GM21390 (cell line): ENCODE measurements around the gene DPYD.

Experiments
- ATAC-seq: cut with Tn5 transposase; IDR thresholded peaks from one replicate; pipeline ENCODE4 v1.9.1; 2021; ENCODE audit not compliant: unreplicated experiment

DPYD gene

DNA sequence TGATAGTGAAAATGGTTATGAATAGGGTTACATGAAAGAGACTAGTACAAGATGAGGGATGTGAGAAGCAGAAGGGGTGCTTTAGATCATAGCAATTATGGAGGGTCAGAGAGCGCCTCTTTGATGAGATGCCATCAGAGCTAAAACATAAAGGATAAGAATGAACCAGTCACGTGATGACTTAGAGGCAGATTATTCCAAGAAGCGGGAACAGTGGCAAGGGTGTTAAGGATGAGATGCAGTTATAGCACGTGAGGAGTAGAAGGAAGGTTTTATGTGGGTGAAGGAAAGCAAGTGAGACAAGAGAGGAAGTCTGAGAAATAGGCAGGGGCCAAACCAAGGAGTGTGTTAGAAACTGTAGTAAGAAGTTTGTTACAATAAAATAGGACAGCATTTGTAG is 360.1 kb downstream of the DPYD start:
- no peak for ATAC-seq

DNA sequence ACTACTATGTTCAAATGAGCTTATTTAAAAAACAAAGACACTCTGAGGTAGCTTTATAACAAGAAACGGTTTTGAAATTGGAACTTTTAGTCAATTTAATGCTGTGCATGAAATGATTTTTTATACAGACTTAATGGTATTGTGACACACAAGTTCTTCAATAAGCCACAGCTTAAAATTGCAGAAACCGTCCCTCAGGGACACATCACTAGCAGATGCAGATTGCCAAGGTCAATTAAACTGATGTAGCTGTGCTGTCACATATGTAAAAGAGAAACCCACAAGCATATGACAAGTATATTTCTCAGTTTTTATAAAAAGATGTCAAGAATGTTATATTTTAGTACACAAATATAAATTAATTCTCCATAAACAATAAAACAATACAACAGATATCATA is 366.9 kb downstream of the DPYD start:
- ATAC-seq: no peak

- ATAC-seq: no peak
Measured at GRCh38 chr1:97551113-97551512, 369.7 kb downstream of the DPYD start.

DNA sequence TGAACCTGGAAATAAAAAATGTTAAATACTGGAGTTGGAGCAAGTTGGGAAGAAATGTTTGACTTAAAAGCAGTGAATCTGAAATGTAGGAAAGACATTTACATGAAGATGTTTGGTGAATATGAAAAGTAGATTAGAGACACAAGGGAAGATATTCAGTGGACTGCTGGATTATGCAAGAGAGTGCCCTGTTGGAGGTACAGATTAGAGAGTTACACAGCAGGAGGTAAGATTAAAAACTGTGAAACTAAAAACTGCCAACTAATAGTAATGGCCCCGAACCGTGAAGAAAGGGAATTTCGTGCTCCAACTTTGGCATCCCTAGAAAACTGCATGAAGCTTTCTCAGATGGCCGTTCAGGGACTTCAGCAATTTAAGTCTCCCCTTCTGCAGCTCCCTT is 375.4 kb downstream of the DPYD start:
- no peak for ATAC-seq

- ATAC-seq: no peak
Measured at GRCh38 chr1:97540346-97540888, 380.4 kb downstream of the DPYD start.

DNA sequence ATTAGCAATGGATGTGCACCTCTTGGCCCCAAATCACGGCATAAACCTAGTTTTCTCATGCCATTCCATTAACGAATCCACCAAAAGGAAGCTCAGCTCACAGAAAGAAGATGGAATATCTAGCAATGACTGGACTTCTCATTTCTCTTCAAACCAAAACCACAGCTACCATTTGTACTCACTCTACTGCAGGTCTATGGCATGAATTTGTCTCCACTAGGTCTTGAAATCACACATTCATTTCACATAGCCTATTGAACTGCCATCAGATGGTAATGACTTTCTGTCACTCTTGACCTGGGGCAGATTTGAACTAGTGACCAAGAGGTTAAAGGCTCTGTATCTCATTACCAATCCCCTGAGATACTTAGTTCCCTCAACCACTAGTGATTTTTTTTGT is 382.7 kb downstream of the DPYD start:
- no peak for ATAC-seq

DNA sequence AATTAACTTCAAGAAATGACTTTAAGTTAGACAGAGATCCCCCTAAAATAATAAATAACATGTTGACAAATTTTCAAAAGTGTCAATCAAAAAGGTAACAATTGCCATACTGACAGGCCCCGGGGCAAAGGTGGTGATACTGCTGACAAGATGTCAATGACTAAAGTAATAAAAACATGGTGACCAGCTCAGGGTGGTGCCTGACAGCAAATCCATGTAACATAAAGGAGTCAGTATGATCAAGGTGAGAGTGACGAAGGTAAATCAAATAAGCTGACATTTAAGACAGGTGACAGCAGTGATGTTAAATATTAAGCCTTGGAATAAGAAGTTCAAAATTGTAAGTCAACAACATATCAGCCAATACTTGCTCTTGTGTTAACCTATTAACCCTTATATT is 387.5 kb downstream of the DPYD start:
- ATAC-seq: no peak

DNA sequence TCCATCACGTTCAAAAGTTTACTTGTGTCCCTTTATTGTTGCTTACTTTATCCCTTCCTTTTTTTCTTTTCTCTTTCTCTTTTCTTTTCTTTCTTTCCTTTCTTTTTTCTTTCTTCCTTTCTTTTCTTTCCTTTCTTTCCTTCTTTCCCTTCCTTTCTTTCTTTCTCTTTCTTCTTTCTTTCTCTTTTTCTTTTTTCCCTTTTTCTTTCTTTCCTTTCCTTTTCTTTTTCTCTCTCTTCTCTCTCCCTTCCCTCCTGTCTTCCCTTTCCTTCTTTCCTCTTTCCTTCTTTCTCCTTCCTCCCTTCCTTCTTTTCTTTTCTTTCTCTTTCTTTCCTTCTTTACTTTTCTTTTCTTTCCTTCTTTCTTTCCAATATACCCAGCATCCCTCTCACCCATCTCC is 391.2 kb downstream of the DPYD start:
- no peak for ATAC-seq

DNA sequence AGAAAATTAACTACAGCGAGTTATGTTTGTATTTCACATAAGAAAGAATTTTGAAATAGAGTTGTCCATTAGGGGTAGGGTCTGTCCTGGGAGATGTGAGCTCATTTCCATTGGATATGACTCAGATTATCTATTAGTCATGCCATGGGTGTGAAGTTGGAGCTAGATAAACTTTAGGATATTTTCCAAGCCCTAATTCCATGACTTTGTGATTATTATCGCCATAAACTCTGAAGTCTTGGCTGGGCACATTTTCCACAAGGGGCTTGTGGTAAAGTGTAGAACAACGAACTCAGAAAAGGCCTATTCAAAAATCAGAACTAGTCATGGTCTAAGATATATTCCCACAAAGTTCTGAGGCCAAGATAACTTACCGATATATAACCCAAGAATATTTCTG is 396.6 kb downstream of the DPYD start:
- no peak for ATAC-seq

DNA sequence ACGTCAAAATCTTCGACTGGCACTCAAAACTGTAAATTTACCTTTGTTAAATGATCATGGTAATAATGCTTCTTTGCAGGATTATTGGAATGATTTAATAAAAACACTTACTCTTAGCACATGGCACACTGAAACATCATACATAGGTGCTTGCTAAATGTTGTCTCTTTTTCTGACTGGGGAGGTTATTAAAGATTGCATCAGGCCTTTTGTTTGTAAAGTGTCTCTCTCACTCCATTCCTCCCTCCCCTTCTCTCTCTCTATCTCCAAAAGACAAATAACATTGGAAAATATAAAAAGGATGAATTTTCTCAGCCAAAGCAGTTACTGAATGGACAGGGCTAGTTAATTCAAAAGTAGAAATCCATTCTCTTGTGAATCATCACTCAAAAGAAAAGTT is 404.2 kb downstream of the DPYD start:
- ATAC-seq: no peak

DNA sequence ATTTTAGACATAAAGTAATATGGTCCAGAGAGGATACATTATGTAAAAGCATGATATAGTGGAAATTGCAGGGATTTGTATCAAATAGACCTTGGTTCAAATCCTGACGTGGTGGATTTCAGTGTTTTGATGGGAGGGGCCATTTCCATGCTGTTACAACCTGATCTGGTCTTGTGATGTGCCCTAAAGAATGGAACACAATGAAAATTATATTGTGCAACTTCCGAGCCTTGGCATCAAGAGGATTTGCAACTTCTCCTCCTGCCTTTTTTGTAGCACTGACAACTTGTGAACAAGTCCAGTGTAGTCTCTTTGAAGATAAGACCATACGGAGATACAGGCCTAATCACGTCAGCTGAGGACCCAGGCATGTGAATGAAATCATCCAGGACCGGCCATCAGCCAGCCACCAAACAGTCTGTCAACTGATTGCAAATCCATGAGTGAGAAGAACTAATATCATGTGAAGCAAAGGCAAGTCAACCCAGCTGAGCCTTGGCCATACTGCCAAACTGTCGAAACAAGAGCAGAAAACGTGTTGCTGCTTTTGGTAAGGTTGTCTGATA is 412.1 kb downstream of the DPYD start:
- ATAC-seq: no peak

GRCh38 chr1:97507863-97508262 is 413.0 kb downstream of the DPYD start:
- no peak for ATAC-seq

DNA sequence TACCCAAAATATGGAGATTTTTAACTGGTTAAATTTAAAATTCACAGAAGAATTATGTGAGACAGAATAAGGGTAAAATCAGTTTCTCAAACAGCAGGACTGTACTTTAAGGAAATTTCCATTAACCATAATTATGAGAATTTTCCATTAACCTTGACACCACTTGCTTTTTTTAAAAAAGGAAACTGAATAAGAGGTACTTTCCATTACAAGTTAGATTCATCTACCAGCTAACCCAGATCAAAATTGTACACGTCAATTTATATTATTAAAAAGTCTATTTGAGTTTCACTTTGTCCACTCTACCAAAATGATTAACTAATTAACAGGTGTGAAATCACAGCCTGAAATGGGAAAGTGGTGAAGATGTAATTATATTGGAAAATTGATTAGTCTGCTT is 414.5 kb downstream of the DPYD start:
- ATAC-seq: no peak

DNA sequence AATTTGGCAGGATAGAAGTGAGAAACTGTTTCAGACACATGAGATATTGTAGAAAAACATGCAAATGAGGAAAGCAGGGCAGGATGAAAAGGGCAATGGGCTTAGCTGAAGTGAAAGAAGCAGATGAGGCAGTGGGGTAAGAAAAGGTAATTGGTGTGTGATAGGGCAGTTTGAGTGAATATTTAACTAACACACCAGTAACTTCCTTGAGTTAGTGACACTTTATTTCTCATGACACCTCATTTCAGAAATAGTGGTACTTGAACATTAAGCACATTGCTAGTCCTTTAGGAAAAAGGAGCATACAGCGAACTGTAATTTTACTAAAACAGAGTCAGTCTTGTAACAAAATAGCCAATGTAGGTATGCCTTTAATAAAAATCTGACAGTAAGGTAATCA is 415.0 kb downstream of the DPYD start:
- peak; percentile 90 for ATAC-seq

- ATAC-seq: peak; percentile 24
Measured at GRCh38 chr1:97505289-97505688, 415.5 kb downstream of the DPYD start.

DNA sequence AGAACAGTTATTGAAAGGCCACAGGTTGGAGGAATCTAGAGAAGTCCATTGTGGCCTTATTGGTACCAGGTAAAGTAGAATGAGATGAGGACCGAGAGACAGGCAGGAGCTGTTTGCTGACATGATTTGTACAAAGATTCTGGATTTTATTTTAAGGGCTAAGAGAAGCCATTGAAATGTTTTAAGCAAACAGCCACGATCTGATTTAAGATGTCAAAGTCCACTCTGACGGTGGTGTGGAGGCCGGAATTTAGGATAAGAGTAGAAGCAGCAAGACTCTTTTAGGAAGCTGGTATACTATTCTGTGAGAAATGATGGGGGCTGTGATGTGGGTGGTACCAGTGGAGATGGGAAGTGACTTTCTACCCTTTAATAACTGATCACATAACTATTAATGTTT is 418.5 kb downstream of the DPYD start:
- no peak for ATAC-seq

- ATAC-seq: no peak
Measured at GRCh38 chr1:97501628-97502027, 419.2 kb downstream of the DPYD start.

DNA sequence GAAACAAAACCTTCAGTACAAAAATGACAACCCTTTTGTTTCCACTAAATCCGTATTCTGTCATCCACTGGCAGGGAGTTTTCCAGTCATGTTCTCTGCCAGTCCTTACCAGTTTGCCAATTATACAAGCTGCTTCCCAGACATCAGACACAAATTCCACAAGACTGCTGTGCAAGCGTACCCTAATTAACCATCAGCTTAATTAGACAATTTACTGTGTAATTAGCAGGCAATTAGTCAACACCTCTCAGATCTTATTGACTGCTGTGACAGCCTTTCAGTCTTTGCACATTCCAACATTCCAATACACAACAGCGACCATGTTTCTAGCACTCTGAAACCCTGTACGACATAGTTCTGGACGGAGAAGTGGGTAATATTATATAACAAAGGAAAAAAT is 420.1 kb downstream of the DPYD start:
- ATAC-seq: no peak

DNA sequence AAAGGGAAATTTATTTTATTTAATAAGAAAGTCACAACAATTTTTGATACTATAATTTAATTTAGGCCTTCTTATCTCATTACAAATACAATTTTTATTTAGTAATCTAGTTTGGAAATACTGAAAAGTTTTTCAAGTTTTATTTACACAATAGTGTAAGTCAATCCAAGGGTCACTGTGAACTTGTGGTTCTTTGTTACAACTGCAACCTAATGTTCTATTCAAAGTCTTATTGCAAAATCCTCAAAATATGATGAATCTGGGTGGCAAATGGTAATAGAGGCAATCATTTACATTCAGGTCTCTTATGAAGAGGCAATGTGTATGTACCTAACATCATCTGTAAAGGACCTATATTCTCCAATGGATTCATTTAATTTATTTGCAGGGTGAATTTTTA is 421.2 kb downstream of the DPYD start:
- ATAC-seq: no peak

- no peak for ATAC-seq
Measured at GRCh38 chr1:97489834-97490233, 431.0 kb downstream of the DPYD start.

GRCh38 chr1:97488530-97488929 is 432.3 kb downstream of the DPYD start:
- ATAC-seq: no peak

GRCh38 chr1:97482022-97482421 is 438.8 kb downstream of the DPYD start:
- no peak for ATAC-seq

DNA sequence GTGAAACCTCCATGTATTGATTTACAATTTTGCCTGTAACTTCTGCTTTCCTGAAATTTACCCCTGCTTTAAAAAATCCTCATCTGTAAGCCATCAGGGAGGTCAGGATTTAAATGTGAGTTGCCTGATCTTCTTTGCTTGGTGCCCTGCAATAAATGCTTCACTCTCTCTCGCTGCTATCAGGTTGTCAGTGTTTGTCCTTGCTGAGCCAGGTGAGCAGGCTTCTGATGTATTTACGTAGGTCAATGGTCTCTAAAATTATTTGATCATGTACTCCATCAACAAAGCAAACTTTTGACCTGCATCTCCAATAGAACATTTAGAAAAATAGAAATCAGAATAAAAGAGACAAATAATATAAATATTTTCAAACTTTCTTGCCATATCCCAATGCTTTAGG is 453.4 kb downstream of the DPYD start:
- ATAC-seq: no peak

- no peak for ATAC-seq
Measured at GRCh38 chr1:97464305-97464704, 456.5 kb downstream of the DPYD start.
